ENCODE data around the gene CHP1.

CHP1 gene

GRCh38 chr15:41262571-41262970, 31.5 kb downstream of the CHP1 start:
- Histone ChIP-seq H3K4me2 (ENCODE audit: low read depth, low read length, poor library complexity, severe bottlenecking) (no peak overlapping the region), H3K79me2 (ENCODE audit: insufficient read depth, low read length) (no peaks in the 10 kb centered on the region), H3K36me3 (ENCODE audit: insufficient read depth, low read length) (peaks cover 34% of the 10 kb centered on the region; the same call in 1 of the 2 replicates), H3K4me3 (ENCODE audit: low read length, poor library complexity, severe bottlenecking) (no peak overlapping the region), H3K9me2 (replicated peaks; ENCODE audit: low read depth, low read length) (no peaks in the 10 kb centered on the region), H3K9me3 (ENCODE audit: insufficient read depth, low read depth, low read length) (no peaks in the 10 kb centered on the region), H3F3A (ENCODE audit: low read depth) (no peaks in the 10 kb centered on the region), H2AFZ (ENCODE audit: low read length) (no peak overlapping the region), H3K4me1 (ENCODE audit: insufficient read depth, low read length, poor library complexity, severe bottlenecking) (peaks cover 21% of the 10 kb centered on the region), H3K27me3 (ENCODE audit: insufficient read depth, low read length, poor library complexity, severe bottlenecking) (no peaks in the 10 kb centered on the region), H4K20me1 (ENCODE audit: insufficient read depth, low read length, poor library complexity, severe bottlenecking) (no peaks in the 10 kb centered on the region), H3K9ac (ENCODE audit: low read depth, low read length, poor library complexity, severe bottlenecking) (no peak overlapping the region)
- TF ChIP-seq EZH2phosphoT487 (IDR thresholded peaks at IDR 0.05; ENCODE audit: borderline replicate concordance) (no peak), CTCF (conservative IDR thresholded peaks at IDR 0.05; ENCODE audit: low read length) (no peak)

GRCh38 chr15:41263891-41264351, 32.9 kb downstream of the CHP1 start:
- no peak for TF ChIP-seq EZH2phosphoT487 (IDR thresholded peaks at IDR 0.05; ENCODE audit: borderline replicate concordance)
- no peak for TF ChIP-seq CTCF (conservative IDR thresholded peaks at IDR 0.05; ENCODE audit: low read length)
- Histone ChIP-seq H3K9me3 (ENCODE audit: insufficient read depth, low read depth, low read length) (no peaks in the 10 kb centered on the region), H3K4me3 (ENCODE audit: low read length, poor library complexity, severe bottlenecking) (no peak overlapping the region), H3K4me1 (ENCODE audit: insufficient read depth, low read length, poor library complexity, severe bottlenecking) (peaks cover 16% of the 10 kb centered on the region), H3K9ac (ENCODE audit: low read depth, low read length, poor library complexity, severe bottlenecking) (no peak overlapping the region), H3K36me3 (ENCODE audit: insufficient read depth, low read length) (peaks cover 32% of the 10 kb centered on the region; the same call in 1 of the 2 replicates), H3K79me2 (ENCODE audit: insufficient read depth, low read length) (no peaks in the 10 kb centered on the region), H3K9me2 (replicated peaks; ENCODE audit: low read depth, low read length) (no peaks in the 10 kb centered on the region), H3K4me2 (ENCODE audit: low read depth, low read length, poor library complexity, severe bottlenecking) (no peak overlapping the region), H4K20me1 (ENCODE audit: insufficient read depth, low read length, poor library complexity, severe bottlenecking) (no peaks in the 10 kb centered on the region), H3K27me3 (ENCODE audit: insufficient read depth, low read length, poor library complexity, severe bottlenecking) (no peaks in the 10 kb centered on the region), H2AFZ (ENCODE audit: low read length) (no peak overlapping the region), H3F3A (ENCODE audit: low read depth) (no peaks in the 10 kb centered on the region)

- Histone ChIP-seq H3F3A (ENCODE audit: low read depth) (no peaks in the 10 kb centered on the region), H3K36me3 (ENCODE audit: insufficient read depth, low read length) (peaks cover 23% of the 10 kb centered on the region; the same call in 1 of the 2 replicates), H3K9me3 (ENCODE audit: insufficient read depth, low read depth, low read length) (no peaks in the 10 kb centered on the region), H4K20me1 (ENCODE audit: insufficient read depth, low read length, poor library complexity, severe bottlenecking) (no peaks in the 10 kb centered on the region), H3K9me2 (replicated peaks; ENCODE audit: low read depth, low read length) (no peaks in the 10 kb centered on the region), H3K4me1 (ENCODE audit: insufficient read depth, low read length, poor library complexity, severe bottlenecking) (no peaks in the 10 kb centered on the region), H3K4me2 (ENCODE audit: low read depth, low read length, poor library complexity, severe bottlenecking) (no peak overlapping the region), H3K79me2 (ENCODE audit: insufficient read depth, low read length) (no peaks in the 10 kb centered on the region), H3K9ac (ENCODE audit: low read depth, low read length, poor library complexity, severe bottlenecking) (no peak overlapping the region), H2AFZ (ENCODE audit: low read length) (no peak overlapping the region), H3K27me3 (ENCODE audit: insufficient read depth, low read length, poor library complexity, severe bottlenecking) (no peaks in the 10 kb centered on the region), H3K4me3 (ENCODE audit: low read length, poor library complexity, severe bottlenecking) (no peak overlapping the region)
- TF ChIP-seq EZH2phosphoT487 (IDR thresholded peaks at IDR 0.05; ENCODE audit: borderline replicate concordance) = no peak
- TF ChIP-seq CTCF (conservative IDR thresholded peaks at IDR 0.05; ENCODE audit: low read length) = no peak
Measured at GRCh38 chr15:41269887-41270286, 38.8 kb downstream of the CHP1 start.
